HEK293 (cell line): ENCODE measurements around the gene TYRO3.

ENCODE experiments used
- KLF8 ChIP-seq: fragments of 450-650 bp; formaldehyde crosslinking; IDR thresholded peaks from 2 replicates; pipeline ENCODE4 v1.5.1; 2016; ENCODE audit warnings: missing biosample characterization, missing genetic modification characterization
- TRIM28 ChIP-seq: IDR thresholded peaks from 2 replicates; pipeline ENCODE4 v1.6.1; 2011; ENCODE audit warnings: low read length, control low read depth, borderline replicate concordance
- ZNF121 ChIP-seq: fragments of 450-650 bp; formaldehyde crosslinking; IDR thresholded peaks from 2 replicates; pipeline ENCODE4 v1.5.1; 2016; ENCODE audit warnings: missing biosample characterization, missing genetic modification characterization
- ZNF274 ChIP-seq, 2 experiments: fragments of 200-500 bp in 1 of 2; fragments of 450-650 bp in 1 of 2; sonication (Bioruptor generic) in 1 of 2; formaldehyde crosslinking in 1 of 2; IDR thresholded peaks; 2 replicates each; pipeline versions ENCODE4 v1.5.1 to v1.6.1; 2014 to 2016; ENCODE audit warnings: borderline replicate concordance in 1 of 2, inconsistent platforms in 1 of 2, low read length in 1 of 2, missing biosample characterization in 1 of 2, missing genetic modification characterization in 1 of 2
- ZNF571 ChIP-seq: fragments of 450-650 bp; formaldehyde crosslinking; IDR thresholded peaks from 2 replicates; pipeline ENCODE4 v1.5.0; 2017; ENCODE audit warnings: missing biosample characterization, missing genetic modification characterization
- ZNF76 ChIP-seq: fragments of 450-650 bp; formaldehyde crosslinking; IDR thresholded peaks from 2 replicates; pipeline ENCODE4; 2016; ENCODE audit warnings: low read depth, missing biosample characterization, missing genetic modification characterization, borderline replicate concordance
- ZNF768 ChIP-seq: fragments of 450-650 bp; formaldehyde crosslinking; IDR thresholded peaks from 2 replicates; pipeline ENCODE4 v1.5.1; 2018; ENCODE audit warnings: missing biosample characterization, mild to moderate bottlenecking, missing genetic modification characterization
- ZNF777 ChIP-seq: fragments of 450-650 bp; formaldehyde crosslinking; IDR thresholded peaks from 2 replicates; pipeline ENCODE4 v1.5.1; 2017; ENCODE audit warnings: missing biosample characterization, missing genetic modification characterization, borderline replicate concordance
- TF ChIP-seq, protein P1 (sequence below): fragments of 450-650 bp; formaldehyde crosslinking; IDR thresholded peaks from 2 replicates; pipeline ENCODE4 v1.5.1; 2016; ENCODE audit warnings: missing biosample characterization, missing genetic modification characterization
- TF ChIP-seq, protein P2 (sequence below): fragments of 450-650 bp; formaldehyde crosslinking; optimal IDR thresholded peaks from 2 replicates; pipeline ENCODE3; 2016; ENCODE audit warnings: missing biosample characterization, mild to moderate bottlenecking, missing genetic modification characterization

DNA sequence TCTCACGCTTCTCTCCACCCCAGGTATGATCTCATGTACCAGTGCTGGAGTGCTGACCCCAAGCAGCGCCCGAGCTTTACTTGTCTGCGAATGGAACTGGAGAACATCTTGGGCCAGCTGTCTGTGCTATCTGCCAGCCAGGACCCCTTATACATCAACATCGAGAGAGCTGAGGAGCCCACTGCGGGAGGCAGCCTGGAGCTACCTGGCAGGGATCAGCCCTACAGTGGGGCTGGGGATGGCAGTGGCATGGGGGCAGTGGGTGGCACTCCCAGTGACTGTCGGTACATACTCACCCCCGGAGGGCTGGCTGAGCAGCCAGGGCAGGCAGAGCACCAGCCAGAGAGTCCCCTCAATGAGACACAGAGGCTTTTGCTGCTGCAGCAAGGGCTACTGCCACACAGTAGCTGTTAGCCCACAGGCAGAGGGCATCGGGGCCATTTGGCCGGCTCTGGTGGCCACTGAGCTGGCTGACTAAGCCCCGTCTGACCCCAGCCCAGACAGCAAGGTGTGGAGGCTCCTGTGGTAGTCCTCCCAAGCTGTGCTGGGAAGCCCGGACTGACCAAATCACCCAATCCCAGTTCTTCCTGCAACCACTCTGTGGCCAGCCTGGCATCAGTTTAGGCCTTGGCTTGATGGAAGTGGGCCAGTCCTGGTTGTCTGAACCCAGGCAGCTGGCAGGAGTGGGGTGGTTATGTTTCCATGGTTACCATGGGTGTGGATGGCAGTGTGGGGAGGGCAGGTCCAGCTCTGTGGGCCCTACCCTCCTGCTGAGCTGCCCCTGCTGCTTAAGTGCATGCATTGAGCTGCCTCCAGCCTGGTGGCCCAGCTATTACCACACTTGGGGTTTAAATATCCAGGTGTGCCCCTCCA, 19.1 kb downstream of the TYRO3 start:
- TF ChIP-seq, protein P1, sequence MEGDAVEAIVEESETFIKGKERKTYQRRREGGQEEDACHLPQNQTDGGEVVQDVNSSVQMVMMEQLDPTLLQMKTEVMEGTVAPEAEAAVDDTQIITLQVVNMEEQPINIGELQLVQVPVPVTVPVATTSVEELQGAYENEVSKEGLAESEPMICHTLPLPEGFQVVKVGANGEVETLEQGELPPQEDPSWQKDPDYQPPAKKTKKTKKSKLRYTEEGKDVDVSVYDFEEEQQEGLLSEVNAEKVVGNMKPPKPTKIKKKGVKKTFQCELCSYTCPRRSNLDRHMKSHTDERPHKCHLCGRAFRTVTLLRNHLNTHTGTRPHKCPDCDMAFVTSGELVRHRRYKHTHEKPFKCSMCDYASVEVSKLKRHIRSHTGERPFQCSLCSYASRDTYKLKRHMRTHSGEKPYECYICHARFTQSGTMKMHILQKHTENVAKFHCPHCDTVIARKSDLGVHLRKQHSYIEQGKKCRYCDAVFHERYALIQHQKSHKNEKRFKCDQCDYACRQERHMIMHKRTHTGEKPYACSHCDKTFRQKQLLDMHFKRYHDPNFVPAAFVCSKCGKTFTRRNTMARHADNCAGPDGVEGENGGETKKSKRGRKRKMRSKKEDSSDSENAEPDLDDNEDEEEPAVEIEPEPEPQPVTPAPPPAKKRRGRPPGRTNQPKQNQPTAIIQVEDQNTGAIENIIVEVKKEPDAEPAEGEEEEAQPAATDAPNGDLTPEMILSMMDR (tag by site-specific recombination), result no peak
- TF ChIP-seq ZNF777 (tag by site-specific recombination) (no peak), ZNF274 (IDR thresholded peaks at IDR 0.05; ENCODE audit: low read length) (no peak), ZNF274 (tag by site-specific recombination; IDR thresholded peaks at IDR 0.05; ENCODE audit: borderline replicate concordance) (no peak), TRIM28 (no peak), ZNF76 (tag by site-specific recombination) (no peak), ZNF571 (tag by site-specific recombination) (no peak), ZNF121 (tag by site-specific recombination) (no peak), KLF8 (tag by site-specific recombination) (no peak), ZNF768 (tag by site-specific recombination) (no peak)
- TF ChIP-seq, protein P2, sequence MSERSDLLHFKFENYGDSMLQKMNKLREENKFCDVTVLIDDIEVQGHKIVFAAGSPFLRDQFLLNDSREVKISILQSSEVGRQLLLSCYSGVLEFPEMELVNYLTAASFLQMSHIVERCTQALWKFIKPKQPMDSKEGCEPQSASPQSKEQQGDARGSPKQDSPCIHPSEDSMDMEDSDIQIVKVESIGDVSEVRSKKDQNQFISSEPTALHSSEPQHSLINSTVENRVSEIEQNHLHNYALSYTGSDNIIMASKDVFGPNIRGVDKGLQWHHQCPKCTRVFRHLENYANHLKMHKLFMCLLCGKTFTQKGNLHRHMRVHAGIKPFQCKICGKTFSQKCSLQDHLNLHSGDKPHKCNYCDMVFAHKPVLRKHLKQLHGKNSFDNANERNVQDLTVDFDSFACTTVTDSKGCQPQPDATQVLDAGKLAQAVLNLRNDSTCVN (tag by site-specific recombination), result no peak
